Measurements from ENCODE around the gene SHC3.

The SHC3 gene

DNA sequence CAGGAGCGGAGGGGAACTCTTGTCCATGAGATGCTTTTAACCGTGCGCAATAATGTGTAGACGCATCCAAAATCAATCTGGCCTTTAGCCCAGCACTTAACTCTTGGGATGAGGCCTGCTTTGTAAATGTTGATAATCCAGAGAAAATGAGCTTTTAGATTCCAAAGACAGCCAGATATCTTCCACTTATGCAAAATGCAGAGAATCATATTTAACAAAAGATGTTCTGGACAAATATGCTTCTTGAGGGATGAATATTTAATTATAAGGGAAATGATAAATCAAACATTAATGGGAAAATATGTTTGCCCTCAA lies 181.7 kb downstream of the SHC3 start:
- no peak for DNase-seq

DNA sequence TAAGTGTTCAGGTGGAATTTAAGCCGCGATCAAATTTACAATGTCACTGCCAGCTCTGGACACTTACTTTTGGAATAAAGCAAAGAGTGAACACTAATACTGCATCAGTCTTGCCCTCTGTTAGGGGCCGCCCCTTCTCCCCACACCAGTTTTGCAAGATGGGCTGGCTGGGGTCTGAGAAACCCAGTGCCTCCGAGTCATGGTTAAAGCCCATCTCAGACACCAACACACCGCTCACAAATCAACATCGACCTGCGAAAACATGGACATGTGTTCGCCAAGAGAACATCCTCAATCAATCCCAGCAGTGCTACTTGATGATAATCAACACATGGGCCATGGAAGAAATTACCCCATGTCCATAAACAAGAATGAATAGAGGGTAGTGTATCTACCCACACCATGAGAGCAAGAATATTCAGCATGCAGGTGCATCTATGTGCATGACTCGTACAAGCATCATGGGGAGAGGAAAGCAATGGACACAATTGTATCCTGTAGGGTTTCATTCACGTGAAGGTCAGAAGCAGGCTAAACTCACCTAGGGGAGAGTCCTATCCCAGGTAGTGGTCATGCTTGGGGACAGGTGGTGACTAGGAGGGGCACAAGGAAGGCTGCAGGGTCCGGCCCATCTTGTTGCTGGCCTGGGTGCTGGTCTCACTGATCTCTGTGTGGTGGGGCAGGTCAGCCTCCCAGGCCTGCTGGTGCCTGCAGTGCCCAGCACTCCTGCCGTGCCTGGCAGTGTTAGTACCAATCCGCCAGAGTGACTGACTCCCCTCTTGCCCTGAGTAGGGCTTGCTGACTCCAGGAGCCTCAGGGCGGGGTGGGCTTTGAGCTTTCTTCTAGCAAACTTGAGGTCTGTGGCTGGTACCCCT lies 182.3 kb downstream of the SHC3 start:
- no peak for DNase-seq

DNA sequence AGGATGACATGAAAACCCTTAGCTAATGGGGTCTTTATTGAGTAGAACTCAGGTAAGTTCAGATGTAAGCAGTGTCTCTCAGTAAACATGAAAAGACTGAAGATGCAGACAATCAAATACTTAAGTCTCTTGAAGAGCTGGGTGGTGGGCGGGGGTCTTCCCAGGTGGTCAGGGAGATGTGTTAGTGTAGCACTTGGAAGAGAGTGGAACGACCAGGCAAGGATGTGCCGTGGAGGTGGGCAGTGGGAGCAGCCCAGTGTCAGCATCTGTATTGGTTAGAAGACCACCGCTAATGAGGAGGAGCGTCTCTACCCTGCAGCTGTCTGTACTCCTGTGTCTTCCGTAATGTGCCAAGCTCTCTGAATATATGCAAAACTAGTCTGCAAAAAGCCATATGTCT lies 183.0 kb downstream of the SHC3 start:
- DNase-seq = no peak

DNA sequence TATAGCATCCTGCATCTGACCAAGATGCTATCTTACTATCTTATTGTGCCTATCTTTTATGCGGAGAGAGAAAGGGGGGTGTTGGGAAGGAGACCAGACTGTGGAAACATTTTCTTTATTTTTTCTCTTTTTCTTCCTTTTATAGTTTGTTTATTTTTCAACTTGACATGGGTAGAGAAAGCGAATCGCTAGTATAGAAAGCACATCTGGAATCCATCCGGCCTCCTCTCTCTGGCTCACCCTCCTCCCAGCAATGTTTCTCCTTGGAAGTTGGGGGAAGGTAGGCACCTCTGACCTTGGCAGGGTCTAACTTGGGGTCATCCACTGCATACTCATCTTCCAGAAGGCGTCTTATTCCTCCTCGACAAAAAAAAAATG lies 183.4 kb downstream of the SHC3 start:
- no peak for DNase-seq

DNA sequence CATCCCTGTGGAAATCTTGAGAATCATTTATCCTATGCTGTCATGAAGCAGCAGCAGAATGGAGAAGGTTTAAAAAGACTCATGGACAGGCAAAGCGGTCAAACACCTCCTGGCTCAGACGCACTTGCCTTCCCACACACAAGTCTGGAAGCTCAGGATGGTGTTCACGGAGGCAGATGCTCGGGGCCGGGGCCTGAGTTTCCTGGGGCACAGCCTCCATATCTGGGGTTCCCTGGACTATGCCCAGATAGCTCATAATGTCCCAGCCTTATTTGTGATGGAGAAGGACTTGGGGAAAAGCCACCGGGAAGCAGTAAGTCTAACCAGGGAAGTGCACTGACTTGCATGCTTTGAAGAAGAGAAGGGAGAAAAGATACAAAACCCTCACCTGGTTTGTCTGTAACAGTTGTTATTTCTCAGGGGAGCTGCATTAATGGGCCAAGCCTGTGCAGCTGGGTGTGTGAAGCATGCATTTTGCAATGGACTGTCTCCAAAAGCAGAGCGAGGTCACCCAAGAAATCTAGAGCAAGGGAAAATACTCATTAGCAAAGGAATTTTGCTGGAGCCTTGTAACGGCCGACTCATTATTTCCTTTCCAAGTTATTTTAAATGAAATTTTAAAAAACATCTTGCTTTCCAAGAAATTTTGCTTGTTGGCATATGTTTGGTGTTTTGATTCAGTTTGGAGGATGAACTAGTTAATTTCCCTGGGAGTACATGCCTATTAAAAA lies 184.0 kb downstream of the SHC3 start:
- no peak for DNase-seq

DNA sequence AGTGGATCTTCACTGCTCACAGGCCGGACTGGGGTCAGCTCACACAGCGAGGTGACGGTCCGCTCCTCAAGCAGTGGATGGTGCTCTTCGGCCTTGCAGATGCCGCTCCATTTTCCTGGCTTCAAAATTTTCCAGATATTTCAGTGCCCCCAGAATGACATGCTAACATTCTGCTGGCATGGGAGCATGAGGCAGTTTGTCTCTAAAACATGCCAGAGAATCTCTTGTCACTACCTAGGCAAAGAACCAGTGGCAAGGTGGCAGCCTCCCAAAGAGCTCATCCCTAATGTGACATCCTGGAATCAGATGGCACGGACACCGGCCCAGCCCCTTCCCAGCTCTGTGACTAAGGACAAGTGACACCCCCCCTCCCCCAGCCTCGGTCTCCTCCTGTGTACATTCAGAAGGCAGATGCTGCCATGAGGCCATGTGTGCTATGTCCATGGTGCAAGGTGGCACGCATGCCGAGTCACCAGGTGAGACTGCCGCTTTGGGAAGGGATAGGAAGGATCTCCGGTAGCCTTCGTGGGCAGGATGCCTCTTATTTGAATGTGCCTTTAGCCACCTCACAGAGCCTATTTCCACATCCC lies 184.7 kb downstream of the SHC3 start:
- no peak for DNase-seq

DNA sequence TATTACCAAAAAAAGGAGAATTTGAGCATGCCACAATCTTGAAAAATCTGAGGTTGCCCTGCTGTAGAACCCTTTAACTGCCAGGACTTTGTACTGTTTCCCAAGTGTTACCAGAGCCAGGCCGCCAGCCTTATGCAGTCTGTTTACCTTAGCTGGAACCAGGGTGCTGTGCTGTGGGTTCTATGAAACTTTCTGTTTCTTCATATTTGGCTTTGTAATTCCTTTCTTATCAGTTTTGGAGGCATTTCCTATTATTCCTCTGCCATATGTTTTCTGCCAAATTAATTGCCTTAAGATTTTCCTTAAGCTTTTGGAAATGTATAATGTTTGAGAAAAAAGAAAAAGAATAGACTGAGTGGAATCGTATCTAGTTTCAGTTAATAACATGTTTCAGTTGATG lies 185.3 kb downstream of the SHC3 start:
- no peak for DNase-seq

DNA sequence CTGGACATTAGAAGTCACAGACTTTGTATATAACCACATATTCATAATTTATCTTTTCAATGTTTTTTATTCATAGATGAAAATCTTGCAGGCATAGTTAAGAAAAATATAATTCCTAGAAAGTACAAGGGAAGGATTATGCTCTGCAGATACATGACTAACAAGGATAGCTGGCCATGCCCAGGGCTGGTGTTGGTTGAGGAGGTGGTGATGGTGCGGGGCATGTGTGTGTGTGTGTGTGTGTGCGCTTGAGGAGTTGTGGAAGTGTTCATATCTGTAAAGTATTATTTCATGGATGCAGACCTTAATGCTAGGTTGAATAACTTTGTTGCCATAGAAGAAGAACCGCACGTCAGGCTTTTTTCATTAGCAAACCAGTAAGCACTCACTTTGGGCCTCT lies 186.1 kb downstream of the SHC3 start:
- DNase-seq = no peak

DNA sequence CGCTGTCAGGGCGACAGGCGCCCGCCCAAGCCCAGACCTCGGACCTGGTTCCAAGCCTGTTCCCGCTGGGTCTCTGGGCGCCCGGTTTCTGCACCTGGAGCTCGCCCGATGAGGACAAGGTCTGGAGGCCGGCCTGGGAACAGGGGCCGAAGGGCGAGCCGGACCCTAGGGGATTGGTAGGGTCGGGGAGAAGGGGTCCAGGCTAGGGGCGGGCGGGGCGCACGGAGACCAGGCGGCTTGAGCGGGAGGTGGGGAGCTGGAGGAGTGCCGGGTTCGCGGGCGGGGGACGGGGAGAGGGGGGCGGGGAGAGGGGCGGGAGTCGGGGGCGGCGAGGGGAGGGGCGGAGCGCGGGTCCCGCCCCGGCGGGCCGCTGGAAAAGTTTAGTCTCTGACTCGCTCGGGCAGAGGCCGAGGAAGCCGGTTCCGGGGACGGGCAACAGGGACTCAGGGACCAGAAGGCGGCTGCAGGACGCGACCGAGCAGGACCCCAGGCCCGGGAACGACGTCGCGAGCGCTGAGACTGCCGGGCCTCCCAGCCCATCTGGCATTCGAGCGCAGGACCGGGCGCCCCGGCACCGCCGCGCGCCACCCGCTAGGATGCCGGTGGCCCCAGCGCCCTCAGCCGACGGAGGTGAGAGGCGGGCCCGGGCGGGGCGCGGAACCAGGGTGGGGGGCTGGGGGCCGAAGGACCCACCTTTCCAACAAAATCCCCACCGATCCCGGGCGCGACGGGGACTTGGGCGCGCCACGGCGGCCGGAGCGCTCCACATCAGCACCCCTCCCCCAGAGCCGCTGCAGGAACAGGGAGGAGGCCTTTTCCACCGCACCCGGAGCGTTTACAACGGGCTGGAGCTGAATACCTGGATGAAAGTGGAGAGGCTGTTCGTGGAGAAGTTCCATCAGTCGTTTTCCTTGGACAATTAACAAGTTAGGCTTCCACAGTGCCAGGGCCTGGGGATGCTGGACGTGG lies 187.3 kb downstream of the SHC3 start, which contains the start of gene S1PR3:
Gene S1PR3 (plus strand): TSS at position 403 of the 969 bp plus-strand sequence. CDS start 9,733 bp downstream, outside the sequence.
- no peak for DNase-seq

DNA sequence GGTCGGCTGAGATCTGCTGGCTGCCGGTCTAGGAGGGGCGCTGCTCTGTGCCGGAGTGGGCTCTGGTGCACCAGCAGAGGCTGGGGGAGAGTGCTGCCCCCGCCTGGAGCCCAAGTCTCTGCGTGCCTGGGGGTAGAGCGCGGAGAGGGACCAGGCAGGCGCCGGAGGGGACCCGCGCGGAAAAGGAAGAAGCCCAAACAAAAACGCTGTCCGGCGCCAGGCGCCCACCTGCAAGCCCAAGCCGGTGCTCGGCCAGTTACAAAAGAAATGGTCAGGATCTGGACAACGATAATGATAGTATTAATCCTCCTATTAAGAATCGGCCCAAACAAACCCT lies 187.9 kb downstream of the SHC3 start:
- no peak for DNase-seq

DNA sequence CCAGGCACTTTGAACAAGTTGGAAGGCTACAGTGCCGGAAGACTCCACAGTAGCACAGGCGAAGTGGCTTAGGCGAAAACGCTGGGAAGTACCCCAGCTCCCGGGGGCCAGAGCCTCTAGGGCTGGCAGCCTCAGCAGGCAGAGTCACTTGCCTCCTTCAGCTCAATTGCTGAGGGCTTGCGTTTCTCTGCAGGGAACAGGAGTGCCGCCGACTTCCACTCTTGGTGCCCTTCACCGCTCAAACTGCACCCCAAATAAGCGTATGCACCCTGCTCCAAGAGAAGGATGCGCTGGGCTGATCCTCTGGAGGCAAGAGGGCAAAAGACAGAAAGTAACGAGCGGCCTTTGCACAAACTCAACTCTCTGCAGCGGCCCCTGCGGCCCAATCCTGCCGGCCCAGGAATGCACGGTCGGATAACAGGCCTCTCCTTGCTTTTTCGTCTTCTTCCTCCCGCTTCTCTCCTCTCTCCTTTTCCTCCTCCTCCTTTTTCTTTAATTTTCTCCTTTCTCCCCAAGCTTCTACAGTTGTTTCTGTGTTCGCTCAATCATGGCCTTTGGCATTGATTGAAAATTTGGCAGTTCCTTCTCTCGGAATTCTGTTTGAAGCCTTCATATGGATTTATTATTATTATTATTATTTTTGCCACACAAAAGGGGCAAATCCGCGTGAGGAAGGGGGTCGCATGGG lies 188.4 kb downstream of the SHC3 start:
- no peak for DNase-seq

DNA sequence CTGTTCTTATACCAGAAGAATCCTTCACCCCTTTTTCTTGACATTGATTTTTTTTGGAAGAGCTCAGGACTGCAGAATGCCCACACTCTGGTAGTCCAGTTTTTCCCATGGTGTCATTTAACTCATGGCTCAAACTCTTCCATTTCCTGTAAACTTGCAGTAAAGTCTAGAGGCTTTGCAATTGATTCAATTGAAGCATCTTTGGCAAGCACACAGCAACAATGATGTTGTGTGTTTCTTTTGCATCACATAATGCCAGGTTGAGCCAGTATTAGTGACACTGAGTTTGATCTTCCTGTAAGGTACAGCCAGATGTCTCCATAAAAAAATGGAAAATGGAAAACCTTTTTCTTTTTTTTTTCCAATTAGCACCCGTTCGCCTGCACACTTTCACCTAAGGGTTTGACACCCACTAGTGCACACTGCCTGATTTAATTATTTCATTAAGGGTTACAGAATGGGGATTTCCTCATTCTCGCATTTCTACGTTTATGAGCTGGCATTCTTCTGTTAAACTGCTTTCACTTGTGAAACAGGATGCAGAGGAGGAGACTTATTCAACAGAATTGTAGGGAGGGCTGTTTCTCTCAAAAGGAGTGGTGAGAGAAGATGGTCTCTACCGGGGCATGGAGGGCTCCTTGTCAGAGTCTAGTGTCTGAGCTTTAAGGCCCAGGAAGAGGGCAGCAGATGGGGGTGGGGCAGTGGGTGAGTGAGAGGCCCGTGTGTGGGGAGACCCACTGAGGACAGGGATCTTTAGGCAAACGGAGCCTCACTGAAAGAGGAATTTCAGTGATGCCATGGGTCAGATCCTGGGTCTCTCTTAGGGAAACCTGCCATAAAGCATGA lies 189.6 kb downstream of the SHC3 start:
- DNase-seq = no peak

DNA sequence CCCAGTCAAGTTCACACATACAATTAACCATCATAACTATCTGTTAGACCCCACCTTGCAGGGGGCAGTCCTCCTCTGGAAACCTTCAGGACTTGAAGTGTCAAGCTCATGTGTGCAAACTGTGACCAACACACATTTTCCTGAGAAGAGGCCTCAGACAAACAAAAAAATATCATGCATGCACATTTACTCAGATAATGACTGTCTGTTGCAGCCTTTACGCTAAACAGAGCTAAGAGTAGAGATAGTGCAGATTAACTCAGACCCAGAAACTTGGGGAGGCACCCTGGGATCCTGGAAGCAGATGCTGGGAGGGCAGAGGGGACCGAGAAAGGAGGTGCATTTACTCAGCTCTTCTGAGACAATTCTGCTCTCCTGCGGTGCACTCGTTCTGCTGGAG lies 191.0 kb downstream of the SHC3 start:
- DNase-seq = no peak

DNA sequence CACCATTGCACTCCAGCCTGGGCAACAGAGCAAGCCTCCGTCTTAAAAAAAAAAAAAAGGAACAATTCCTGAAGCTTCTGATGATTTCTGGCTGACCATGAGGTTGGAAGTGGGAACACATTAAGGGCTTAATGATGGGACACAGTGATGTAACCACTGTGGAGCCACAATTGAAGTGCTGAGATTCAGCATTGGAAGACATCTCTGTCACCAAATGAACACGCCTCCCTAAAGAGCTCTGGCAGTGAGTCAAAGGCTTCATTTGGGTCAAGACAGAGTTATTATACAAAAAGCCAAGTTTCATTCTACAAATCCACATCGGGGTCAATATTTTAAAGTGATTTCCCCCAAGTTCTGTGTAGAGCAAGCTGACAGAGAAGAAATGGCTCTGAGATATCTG lies 191.8 kb downstream of the SHC3 start:
- DNase-seq = no peak

DNA sequence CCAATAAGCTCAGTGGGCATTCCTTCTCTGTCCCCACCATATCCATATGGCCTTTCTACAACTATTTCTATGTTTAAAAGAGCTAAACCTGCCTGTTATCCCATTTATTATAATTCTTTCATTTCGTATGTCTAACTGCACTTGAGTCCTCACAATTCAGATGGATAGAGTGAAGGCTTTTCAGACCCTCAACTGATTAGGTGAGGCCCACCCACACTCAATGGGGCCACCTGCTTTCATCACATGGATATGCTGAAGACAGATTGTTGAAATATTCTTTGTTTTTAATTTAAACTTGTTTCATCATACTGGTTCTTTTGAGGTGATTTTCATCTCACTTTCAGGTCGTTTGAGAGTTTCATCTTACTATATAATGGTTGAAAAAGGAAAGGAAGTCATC lies 193.0 kb downstream of the SHC3 start:
- no peak for DNase-seq

DNA sequence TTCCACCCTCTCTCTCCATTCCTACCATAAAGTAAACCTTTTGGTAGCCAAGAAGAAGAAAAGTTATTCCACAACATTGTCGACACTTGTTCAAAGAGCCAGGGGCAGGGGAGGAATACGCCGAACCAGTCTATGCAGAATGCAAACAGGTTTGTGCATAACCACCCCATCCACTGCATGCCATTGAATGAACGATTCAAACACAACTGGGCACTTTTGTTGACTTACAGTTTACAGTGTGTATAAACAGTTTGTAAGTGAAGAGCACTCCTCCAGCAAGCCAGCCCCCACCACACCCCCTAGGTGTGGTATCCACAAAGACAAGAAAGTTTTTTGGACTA lies 194.1 kb downstream of the SHC3 start:
- DNase-seq = no peak

DNA sequence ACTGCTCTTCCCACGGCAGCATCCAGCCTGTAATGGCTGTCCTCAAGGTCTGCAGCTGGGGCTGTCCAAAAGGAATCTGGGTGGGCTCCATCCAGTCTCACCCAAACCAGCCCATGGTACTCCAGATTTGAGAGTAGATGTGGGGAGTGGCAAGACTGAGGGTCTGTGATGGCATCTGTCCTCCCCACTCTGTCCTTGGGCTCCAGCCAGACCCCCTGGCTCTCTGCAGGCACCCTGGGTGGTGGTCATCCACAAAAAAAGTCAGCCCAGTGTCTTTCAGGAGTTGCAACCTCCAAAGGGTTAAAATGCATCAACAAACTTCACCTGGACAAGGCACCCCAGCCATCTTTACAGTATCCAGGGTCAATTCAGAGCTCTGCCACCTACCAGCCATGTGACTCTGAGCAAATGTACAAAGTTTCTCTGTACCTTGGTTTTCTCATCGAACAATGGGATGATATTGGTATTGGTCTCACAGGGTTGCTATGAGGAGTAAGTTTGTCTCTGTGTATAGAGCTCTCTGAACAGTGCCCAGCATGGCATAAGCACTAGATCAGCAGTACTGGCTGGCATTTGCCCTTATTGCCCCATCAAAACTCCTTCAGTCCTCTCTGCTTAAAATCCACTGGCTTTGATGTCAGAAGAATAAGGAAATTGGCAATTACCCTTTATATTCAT lies 194.6 kb downstream of the SHC3 start:
- no peak for DNase-seq

DNA sequence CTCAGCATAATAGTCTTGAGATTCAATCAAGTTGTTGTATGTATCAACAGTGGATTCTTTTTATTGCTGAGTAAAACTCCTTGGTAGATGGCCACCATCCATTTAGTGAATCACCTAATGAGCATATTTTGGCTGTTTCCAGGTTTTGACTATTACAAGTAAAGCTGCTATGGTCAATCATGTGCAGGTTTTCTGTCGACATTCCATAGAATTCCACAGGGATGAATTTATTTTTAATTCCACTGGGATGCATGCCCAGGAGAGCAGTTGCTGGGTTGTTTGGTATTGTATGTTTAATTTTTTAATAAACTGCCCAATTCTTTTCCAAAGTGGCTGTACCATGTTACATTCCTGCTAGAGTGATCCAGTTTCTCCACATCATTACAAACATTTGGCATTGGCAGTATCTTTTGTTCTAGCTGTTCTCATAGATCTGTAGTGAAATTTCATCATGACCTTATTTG lies 197.8 kb downstream of the SHC3 start:
- DNase-seq = no peak

DNA sequence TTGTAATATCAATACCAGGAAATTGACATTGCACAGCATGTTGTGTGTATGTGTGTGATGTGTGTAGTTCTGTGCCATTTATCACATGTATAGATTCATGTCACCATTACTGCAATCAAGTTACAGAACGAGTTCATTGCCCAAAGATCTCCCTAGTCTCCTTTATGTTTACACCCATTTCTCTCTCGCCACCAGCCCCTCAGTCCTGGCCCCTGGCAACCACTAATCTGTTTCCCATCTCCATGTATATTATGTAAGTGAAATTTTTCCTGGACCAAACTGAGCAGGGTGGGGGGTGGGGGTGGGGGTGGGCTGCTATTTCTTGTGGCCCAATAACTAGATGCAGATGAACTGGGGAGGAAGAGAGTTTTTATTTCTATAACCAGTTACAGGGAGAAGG lies 198.8 kb downstream of the SHC3 start:
- no peak for DNase-seq

DNA sequence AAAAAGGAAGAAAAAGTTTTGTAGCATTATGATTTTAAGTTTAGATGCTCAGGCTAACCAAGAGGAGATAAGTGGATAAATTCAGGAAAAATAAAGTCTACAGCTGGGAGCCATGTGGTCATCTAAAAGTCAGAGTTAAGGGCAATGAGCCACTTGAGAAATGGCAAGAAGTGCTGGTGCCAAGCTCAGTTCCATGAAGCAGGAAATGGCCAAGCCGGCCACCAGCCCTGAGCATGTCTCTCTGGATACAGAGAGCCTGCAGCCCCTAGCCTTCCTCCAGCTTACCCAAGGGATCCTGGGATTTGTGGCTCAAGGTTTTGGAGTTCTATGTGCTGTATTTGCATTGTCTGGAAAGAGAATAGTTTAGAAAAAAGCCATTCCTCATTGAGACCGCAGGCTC lies 199.6 kb downstream of the SHC3 start:
- no peak for DNase-seq

DNA sequence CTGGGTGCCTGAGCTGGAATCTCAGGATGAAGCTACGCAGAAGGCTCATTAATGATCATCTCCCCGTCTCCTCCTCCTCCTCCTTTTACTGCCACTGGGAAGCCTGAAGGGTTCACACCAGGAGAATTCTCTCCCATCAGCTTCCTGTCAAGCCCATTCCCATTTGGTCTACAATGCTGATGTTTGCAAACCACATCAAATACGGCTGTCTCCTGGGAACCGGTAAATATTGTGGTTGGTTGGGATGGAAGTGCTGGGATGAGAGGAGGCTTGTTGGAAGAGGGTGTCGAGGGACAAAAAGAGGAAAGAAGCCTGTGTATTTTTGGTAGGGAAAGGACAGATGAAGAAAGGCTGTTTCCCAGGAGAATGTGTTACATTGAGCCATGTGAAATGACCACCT lies 200.6 kb downstream of the SHC3 start:
- DNase-seq = no peak
